BE2C (cell line): ENCODE data around the gene SLC1A7.

Experiments used
- DNase-seq: peaks from one replicate; pipeline ENCODE4 v3.0.0-alpha.2; 2020
- H3K27me3 ChIP-seq: fragments of 250-450 bp; sonication (Bioruptor Pico); 2 replicates; pipeline ENCODE4 v1.5.1; 2020; ENCODE audit warnings: mild to moderate bottlenecking
- H3K36me3 ChIP-seq: fragments of 250-450 bp; sonication (Bioruptor Pico); 2 replicates; pipeline ENCODE4 v1.5.1; 2020; ENCODE audit warnings: mild to moderate bottlenecking
- H3K4me1 ChIP-seq: fragments of 250-450 bp; sonication (Bioruptor Pico); 2 replicates; pipeline ENCODE4 v1.5.1; 2020
- H3K4me3 ChIP-seq: 2 replicates; pipeline ENCODE4 v1.5.1; 2011; ENCODE audit warnings: low read depth, low read length
- H3K9me3 ChIP-seq: fragments of 250-450 bp; sonication (Bioruptor Pico); 2 replicates; pipeline ENCODE4 v1.5.1; 2020
- CTCF ChIP-seq: IDR thresholded peaks from 2 replicates; pipeline ENCODE4 v1.5.1; 2012; ENCODE audit warnings: mild to moderate bottlenecking, low read depth, low read length

Gene SLC1A7

GRCh38 chr1:53080041-53080440, 62.4 kb downstream of the SLC1A7 start:
- no peak overlapping the region for H3K4me3 ChIP-seq
- no peaks in the 10 kb centered on the region for H3K9me3 ChIP-seq
- DNase-seq = no peak
- no peaks in the 10 kb centered on the region for H3K4me1 ChIP-seq
- no peak for TF ChIP-seq CTCF
- H3K36me3 ChIP-seq = no peaks in the 10 kb centered on the region
- no peaks in the 10 kb centered on the region for H3K27me3 ChIP-seq

GRCh38 chr1:53079251-53079650, 63.2 kb downstream of the SLC1A7 start:
- H3K9me3 ChIP-seq = no peaks in the 10 kb centered on the region
- H3K4me3 ChIP-seq = no peak overlapping the region
- TF ChIP-seq CTCF = no peak
- no peak for DNase-seq
- H3K36me3 ChIP-seq = no peaks in the 10 kb centered on the region
- H3K27me3 ChIP-seq = no peaks in the 10 kb centered on the region
- H3K4me1 ChIP-seq = no peaks in the 10 kb centered on the region

GRCh38 chr1:53078333-53079101, 63.9 kb downstream of the SLC1A7 start:
- Histone ChIP-seq H3K36me3 (no peaks in the 10 kb centered on the region), H3K4me3 (no peak overlapping the region), H3K9me3 (no peaks in the 10 kb centered on the region), H3K4me1 (no peaks in the 10 kb centered on the region), H3K27me3 (no peaks in the 10 kb centered on the region)
- TF ChIP-seq CTCF = no peak
- no peak for DNase-seq

GRCh38 chr1:53077599-53077965, 64.9 kb downstream of the SLC1A7 start:
- TF ChIP-seq CTCF = no peak
- Histone ChIP-seq H3K4me1 (no peaks in the 10 kb centered on the region), H3K9me3 (no peaks in the 10 kb centered on the region), H3K4me3 (no peak overlapping the region), H3K36me3 (no peaks in the 10 kb centered on the region), H3K27me3 (no peaks in the 10 kb centered on the region)
- DNase-seq = no peak

GRCh38 chr1:53076721-53077598, 65.5 kb downstream of the SLC1A7 start:
- no peaks in the 10 kb centered on the region for H3K4me1 ChIP-seq
- no peaks in the 10 kb centered on the region for H3K27me3 ChIP-seq
- no peak for DNase-seq
- no peak for TF ChIP-seq CTCF
- H3K4me3 ChIP-seq = no peak overlapping the region
- H3K9me3 ChIP-seq = no peaks in the 10 kb centered on the region
- H3K36me3 ChIP-seq = no peaks in the 10 kb centered on the region

- Histone ChIP-seq H3K36me3 (no peaks in the 10 kb centered on the region), H3K9me3 (no peaks in the 10 kb centered on the region), H3K4me3 (no peak overlapping the region), H3K27me3 (no peaks in the 10 kb centered on the region), H3K4me1 (no peaks in the 10 kb centered on the region)
- DNase-seq = no peak
- TF ChIP-seq CTCF = no peak
These were observed 66.3 kb downstream of the SLC1A7 start for GRCh38 chr1:53076165-53076564.
